CD4-positive, alpha-beta T cell (primary cell): Measurements from ENCODE around the gene PLG. TPM values are rescaled to one million over a fixed set of nuclear protein-coding genes. Genes with fewer than 3 reads are reported as not detected.
"Not testable (repeated sequence)": the region's sequence is repeated elsewhere in the genome, so short reads cannot be mapped to it uniquely, and the experiment has no call there.

Source experiments
- ATAC-seq: fragments of 200-7000 bp; cut with Tn5 transposase; one replicate; pipeline ENCODE4 v1.10.0; 2022; ENCODE audit warnings: mild to moderate bottlenecking; ENCODE audit not compliant: poor library complexity
- CTCF ChIA-PET: fragments of 350-600 bp; sonication (Branson Sonifier 250); formaldehyde crosslinking; loops from one replicate; lab custom pipeline; 2021; ENCODE audit warnings: antibody characterized with exemption, inconsistent platforms; lab: Charles Lee
- POLR2A ChIA-PET: fragments of 350-600 bp; sonication (Branson Sonifier 250); formaldehyde crosslinking; loops from one replicate; lab custom pipeline; 2021; ENCODE audit warnings: antibody characterized with exemption, inconsistent platforms; lab: Charles Lee
- DNase-seq, 14 experiments: peaks; one replicate each; pipeline ENCODE4 v3.0.0-alpha.2; 2013 to 2020; ENCODE audit warnings: mixed read lengths in 2 of 14
- H3K27ac ChIP-seq, 2 donors: one replicate each; pipeline versions ENCODE4 v1.5.1 to v1.7.0; 2013; ENCODE audit warnings: low read length in 2 of 2, low read depth in 1 of 2, mild to moderate bottlenecking in 1 of 2
- H3K27me3 ChIP-seq, 2 experiments: 1 replicate in 1 of 2; 2 replicates in 1 of 2; pipeline versions ENCODE4 v1.6.1 to v1.7.0; 2013; ENCODE audit warnings: low read length in 2 of 2, control low read depth in 1 of 2, mild to moderate bottlenecking in 1 of 2, moderate library complexity in 1 of 2; ENCODE audit not compliant: insufficient read depth in 2 of 2, control insufficient read depth in 1 of 2
- H3K36me3 ChIP-seq: one replicate; pipeline ENCODE4 v1.6.1; 2013; ENCODE audit warnings: low read length, control low read depth; ENCODE audit not compliant: insufficient read depth
- H3K4me1 ChIP-seq: one replicate; pipeline ENCODE4 v1.6.1; 2013; ENCODE audit warnings: low read length, control low read depth; ENCODE audit not compliant: insufficient read depth
- H3K4me3 ChIP-seq: one replicate; pipeline ENCODE4 v1.5.1; 2013; ENCODE audit warnings: mild to moderate bottlenecking, low read length, moderate library complexity
- H3K9me3 ChIP-seq, 2 experiments: 1 replicate in 1 of 2; 2 replicates in 1 of 2; pipeline versions ENCODE4 v1.6.1 to v1.7.0; 2013; ENCODE audit warnings: low read length in 2 of 2, mild to moderate bottlenecking in 2 of 2, control low read depth in 1 of 2, moderate library complexity in 1 of 2; ENCODE audit not compliant: control insufficient read depth in 1 of 2, insufficient read depth in 1 of 2
- H3K27ac Mint-ChIP-seq: one replicate; pipeline ENCODE4 v1.8.0; 2020; ENCODE audit warnings: mixed read lengths
- H3K27me3 Mint-ChIP-seq: one replicate; pipeline ENCODE4 v1.8.0; 2021; ENCODE audit warnings: mixed read lengths
- H3K36me3 Mint-ChIP-seq: one replicate; pipeline ENCODE4 v1.8.0; 2021; ENCODE audit warnings: low read depth, mixed read lengths
- H3K4me1 Mint-ChIP-seq: one replicate; pipeline ENCODE4 v1.8.0; 2021; ENCODE audit warnings: low read depth, mixed read lengths
- H3K4me3 Mint-ChIP-seq: one replicate; pipeline ENCODE4 v1.8.0; 2020; ENCODE audit warnings: mild to moderate bottlenecking, mixed read lengths
- H3K9me3 Mint-ChIP-seq: one replicate; pipeline ENCODE4 v1.8.0; 2020; ENCODE audit warnings: mixed read lengths
- intact Hi-C, 2 experiments: fragments of 100-400 bp; cut with DNase I in 1 of 2; cut with micrococcal nuclease in 1 of 2; formaldehyde crosslinking; loops; one replicate each; pipeline versions ENCODE4 v1.15.1 to v1.9.0; 2023 to 2025; cut with DNase I, micrococcal nuclease
- total RNA-seq, 174 experiments: library from RNA in 2 of 174; stranded (reverse) in 2 of 174; gene quantifications; one replicate each; pipeline ENCODE4 v1.2.3 and lab custom pipeline; 2021 to 2026
- TF ChIP-seq, protein P1 (sequence below): fragments of 200-600 bp; IDR thresholded peaks from one replicate; pipeline ENCODE4 v1.8.0; 2022; ENCODE audit warnings: antibody characterized with exemption, mild to moderate bottlenecking

Gene PLG
- total RNA-seq, 2 experiments from 2014 or later, result not detected

DNA sequence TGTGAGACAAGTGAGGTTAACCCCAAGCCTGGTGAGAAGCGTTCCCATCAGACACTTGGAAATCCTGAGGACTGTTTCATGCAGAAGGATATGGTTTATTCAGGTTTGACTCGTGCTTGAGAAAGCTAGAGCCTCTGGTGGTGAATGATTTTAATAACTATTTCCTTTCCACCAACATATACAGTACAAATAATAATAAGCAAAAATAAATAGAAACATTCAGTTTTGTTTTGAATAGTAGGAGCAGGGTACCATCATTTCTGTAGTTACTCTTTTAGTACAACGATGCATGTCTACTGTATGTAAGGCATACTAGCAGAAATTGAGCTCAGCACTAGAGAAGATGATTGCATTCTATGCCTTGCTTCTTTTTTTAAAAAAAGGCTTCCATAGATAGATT is 33.5 kb downstream of the PLG start:
- peaks cover 18% of the 10 kb centered on the region for H3K27me3 Mint-ChIP-seq
- H3K4me3 Mint-ChIP-seq, result no peak overlapping the region
- H3K36me3 ChIP-seq, result no peaks in the 10 kb centered on the region
- no peak overlapping the region for H3K27ac ChIP-seq
- intact Hi-C loops, result no loop called here
- no peak for ATAC-seq
- H3K4me3 ChIP-seq, result no peak overlapping the region
- H3K27me3 ChIP-seq, result no peaks in the 10 kb centered on the region
- CTCF ChIA-PET, result no interaction called here
- H3K4me1 Mint-ChIP-seq, result no peaks in the 10 kb centered on the region
- no peak overlapping the region for H3K27ac Mint-ChIP-seq
- TF ChIP-seq, protein P1, sequence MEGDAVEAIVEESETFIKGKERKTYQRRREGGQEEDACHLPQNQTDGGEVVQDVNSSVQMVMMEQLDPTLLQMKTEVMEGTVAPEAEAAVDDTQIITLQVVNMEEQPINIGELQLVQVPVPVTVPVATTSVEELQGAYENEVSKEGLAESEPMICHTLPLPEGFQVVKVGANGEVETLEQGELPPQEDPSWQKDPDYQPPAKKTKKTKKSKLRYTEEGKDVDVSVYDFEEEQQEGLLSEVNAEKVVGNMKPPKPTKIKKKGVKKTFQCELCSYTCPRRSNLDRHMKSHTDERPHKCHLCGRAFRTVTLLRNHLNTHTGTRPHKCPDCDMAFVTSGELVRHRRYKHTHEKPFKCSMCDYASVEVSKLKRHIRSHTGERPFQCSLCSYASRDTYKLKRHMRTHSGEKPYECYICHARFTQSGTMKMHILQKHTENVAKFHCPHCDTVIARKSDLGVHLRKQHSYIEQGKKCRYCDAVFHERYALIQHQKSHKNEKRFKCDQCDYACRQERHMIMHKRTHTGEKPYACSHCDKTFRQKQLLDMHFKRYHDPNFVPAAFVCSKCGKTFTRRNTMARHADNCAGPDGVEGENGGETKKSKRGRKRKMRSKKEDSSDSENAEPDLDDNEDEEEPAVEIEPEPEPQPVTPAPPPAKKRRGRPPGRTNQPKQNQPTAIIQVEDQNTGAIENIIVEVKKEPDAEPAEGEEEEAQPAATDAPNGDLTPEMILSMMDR, result no peak
- H3K9me3 ChIP-seq, result no peaks in the 10 kb centered on the region
- POLR2A ChIA-PET, result no interaction called here
- H3K36me3 Mint-ChIP-seq, result no peaks in the 10 kb centered on the region
- no peak for DNase-seq
- H3K4me1 ChIP-seq, result no peaks in the 10 kb centered on the region
- H3K9me3 Mint-ChIP-seq, result no peaks in the 10 kb centered on the region

DNA sequence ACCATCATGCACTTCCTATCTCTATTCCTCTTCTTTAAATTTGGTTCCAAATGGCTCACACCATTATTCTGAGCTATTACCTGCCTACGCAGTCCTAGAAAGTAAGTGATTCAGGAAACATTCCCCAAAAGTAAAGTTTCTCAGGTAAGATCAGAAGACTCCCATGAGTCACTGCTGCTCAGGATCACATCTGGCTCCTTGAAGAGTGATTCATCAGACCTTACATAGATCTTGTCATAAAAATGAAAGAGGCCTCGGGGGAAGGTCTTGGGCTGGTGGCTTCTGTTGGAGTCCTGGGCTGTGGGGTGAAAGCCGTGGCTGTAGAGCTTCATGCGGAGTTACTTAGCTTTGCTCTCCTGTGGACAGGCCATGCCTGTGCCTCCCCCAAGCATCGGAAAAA is 35.9 kb downstream of the PLG start:
- ATAC-seq, result no peak
- intact Hi-C loops, result no loop called here
- no peaks in the 10 kb centered on the region for H3K4me1 Mint-ChIP-seq
- peaks cover 10% of the 10 kb centered on the region for H3K27me3 Mint-ChIP-seq
- Histone ChIP-seq H3K36me3 (no peaks in the 10 kb centered on the region), H3K27ac (no peak overlapping the region), H3K4me1 (no peaks in the 10 kb centered on the region), H3K9me3 (no peaks in the 10 kb centered on the region), H3K4me3 (no peak overlapping the region), H3K27me3 (no peaks in the 10 kb centered on the region)
- CTCF ChIA-PET, result no interaction called here
- POLR2A ChIA-PET, result no interaction called here
- H3K4me3 Mint-ChIP-seq, result no peak overlapping the region
- H3K36me3 Mint-ChIP-seq, result no peaks in the 10 kb centered on the region
- H3K9me3 Mint-ChIP-seq, result no peaks in the 10 kb centered on the region
- no peak overlapping the region for H3K27ac Mint-ChIP-seq
- DNase-seq, result no peak
- TF ChIP-seq, protein P1, result no peak

DNA sequence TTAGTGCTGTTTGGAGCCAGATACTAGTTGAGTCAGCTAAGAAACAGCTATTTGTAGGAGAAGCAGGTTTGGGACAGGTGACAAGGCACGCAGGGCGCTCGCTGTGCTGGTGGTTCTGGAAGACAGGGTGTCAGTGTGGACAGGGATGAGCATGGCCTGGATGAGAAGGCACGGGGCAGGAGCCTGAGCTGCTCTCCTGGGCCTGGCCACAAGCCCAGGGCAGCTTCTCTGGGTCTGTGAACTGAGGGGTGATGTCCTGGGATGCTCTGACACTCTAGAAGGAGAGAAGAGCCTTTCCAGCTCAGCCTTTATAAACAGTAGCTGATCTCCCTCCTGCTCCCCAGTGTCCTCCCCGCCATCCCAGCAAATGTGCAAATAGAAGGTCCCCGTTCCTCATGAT is 37.9 kb downstream of the PLG start:
- Mint-ChIP-seq H3K27ac (no peak overlapping the region), H3K4me3 (no peak overlapping the region), H3K36me3 (no peaks in the 10 kb centered on the region), H3K9me3 (peaks cover 2% of the 10 kb centered on the region), H3K27me3 (peaks cover 10% of the 10 kb centered on the region), H3K4me1 (no peaks in the 10 kb centered on the region)
- no peaks in the 10 kb centered on the region for H3K9me3 ChIP-seq
- H3K27ac ChIP-seq, result no peak overlapping the region
- H3K27me3 ChIP-seq, result no peaks in the 10 kb centered on the region
- ATAC-seq (no peak), DNase-seq (no peak)
- no peak overlapping the region for H3K4me3 ChIP-seq
- H3K36me3 ChIP-seq, result no peaks in the 10 kb centered on the region
- H3K4me1 ChIP-seq, result no peaks in the 10 kb centered on the region
- CTCF ChIA-PET, result no interaction called here
- POLR2A ChIA-PET, result no interaction called here
- TF ChIP-seq, protein P1, result no peak
- intact Hi-C loops, result no loop called here

DNA sequence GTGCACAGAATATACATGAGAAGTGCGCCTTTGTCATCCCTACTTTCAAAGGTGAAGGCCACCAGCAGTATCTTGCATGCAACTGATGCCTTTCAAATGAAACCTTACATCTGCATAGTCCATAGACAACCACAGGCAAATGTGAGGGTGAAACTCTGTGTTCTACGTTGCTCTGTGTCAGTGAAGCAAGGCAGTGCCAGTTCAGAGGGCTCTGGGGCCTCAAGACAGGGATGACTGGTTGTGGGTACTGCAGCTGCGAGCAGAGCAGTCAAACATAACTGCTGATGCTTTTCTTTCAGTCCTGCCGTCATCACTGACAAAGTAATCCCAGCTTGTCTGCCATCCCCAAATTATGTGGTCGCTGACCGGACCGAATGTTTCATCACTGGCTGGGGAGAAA is 39.0 kb downstream of the PLG start:
- H3K36me3 Mint-ChIP-seq, H3K27me3 ChIP-seq, H3K9me3 Mint-ChIP-seq, POLR2A ChIA-PET, ATAC-seq, H3K4me3 ChIP-seq, intact Hi-C loops, H3K4me3 Mint-ChIP-seq, H3K4me1 ChIP-seq, H3K27ac Mint-ChIP-seq, H3K27ac ChIP-seq, H3K4me1 Mint-ChIP-seq, CTCF ChIA-PET, H3K36me3 ChIP-seq, DNase-seq, H3K9me3 ChIP-seq: not testable (repeated sequence)
- H3K27me3 Mint-ChIP-seq, result peaks cover 10% of the 10 kb centered on the region
